ENCODE results near the gene TMTC2.

TMTC2 gene

GRCh38 chr12:82686168-82687020, at the start of gene TMTC2:
TSS of gene TMTC2 (plus strand) at chr12:82686906.
- peak; percentile 81 for DNase-seq (ENCODE audit: low read depth)
- peak within 1 kb of the TSS; percentile 97 for H3K4me3 ChIP-seq (ENCODE audit: low read length)
- TF ChIP-seq CTCF (conservative IDR thresholded peaks at IDR 0.05; ENCODE audit: low read length) = no peak; the same call in 1 of the 2 replicates

- H3K4me3 ChIP-seq (ENCODE audit: low read length) = no peak overlapping the region
- no peak for DNase-seq (ENCODE audit: low read depth)
- TF ChIP-seq CTCF (conservative IDR thresholded peaks at IDR 0.05; ENCODE audit: low read length) = no peak
These were observed 48.4 kb upstream of the TMTC2 start for GRCh38 chr12:82638324-82638723.

DNA sequence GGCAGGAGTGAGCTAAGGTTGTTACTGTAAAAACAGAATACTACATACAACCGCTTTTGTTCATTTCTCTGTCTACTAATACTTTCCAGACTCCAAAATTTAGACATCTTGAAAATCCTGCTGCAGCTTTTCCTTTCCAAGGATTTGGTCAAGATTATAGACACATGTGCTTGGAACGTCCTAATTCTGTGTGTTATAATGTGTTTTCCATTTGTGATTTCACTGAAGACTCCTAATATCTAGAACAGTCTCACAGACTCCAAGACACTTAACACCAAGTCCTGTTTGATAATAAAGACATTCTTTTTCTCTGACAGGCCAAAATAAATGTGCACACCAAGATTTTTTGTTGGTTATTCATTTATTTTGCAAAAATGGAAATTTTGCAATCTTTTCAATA, 41.8 kb upstream of the TMTC2 start:
- TF ChIP-seq CTCF (conservative IDR thresholded peaks at IDR 0.05; ENCODE audit: low read length) = no peak
- no peak overlapping the region for H3K4me3 ChIP-seq (ENCODE audit: low read length)
- no peak for DNase-seq (ENCODE audit: low read depth)

DNA sequence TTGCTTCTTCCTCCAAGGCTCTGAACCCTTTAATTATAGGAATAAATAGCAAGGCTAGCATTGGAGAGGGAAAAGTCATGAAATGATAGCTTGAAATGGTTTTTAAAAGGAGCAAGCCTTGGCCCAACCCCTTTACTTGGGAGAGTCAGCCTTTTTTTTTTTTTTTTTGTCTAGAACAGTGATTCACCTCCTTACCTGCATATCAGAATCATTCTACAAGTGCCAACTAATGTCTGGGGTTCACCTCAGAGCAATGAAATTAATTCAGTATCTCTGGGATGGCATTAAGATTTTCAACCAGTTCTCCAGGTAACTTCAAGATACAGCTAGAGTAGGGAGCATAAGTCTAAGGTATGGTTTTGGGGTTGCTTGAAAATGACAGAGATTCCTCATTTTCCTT, 41.3 kb upstream of the TMTC2 start:
- no peak for DNase-seq (ENCODE audit: low read depth)
- no peak overlapping the region for H3K4me3 ChIP-seq (ENCODE audit: low read length)
- TF ChIP-seq CTCF (conservative IDR thresholded peaks at IDR 0.05; ENCODE audit: low read length) = no peak

DNA sequence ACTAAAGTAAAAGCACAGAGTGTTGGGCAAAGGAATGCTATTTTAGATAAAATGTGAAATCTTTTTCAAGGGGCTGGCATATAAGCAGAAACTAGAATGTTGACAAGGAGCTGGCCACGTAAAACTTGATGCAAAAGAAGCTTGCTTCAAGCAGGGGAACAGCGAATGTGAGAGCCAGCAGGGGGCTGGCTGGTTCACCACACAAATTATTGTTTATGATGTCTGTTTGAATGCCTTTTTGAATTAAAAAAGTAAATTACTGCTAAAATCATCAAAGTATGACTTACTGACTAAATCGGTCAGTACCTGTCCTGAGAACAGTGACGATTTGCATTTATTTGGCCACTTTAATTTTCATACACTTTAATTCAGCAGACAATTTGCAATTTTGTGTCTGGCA, 38.9 kb upstream of the TMTC2 start:
- TF ChIP-seq CTCF (conservative IDR thresholded peaks at IDR 0.05; ENCODE audit: low read length) = no peak
- DNase-seq (ENCODE audit: low read depth) = no peak
- H3K4me3 ChIP-seq (ENCODE audit: low read length) = no peak overlapping the region

- no peak for TF ChIP-seq CTCF (conservative IDR thresholded peaks at IDR 0.05; ENCODE audit: low read length)
- H3K4me3 ChIP-seq (ENCODE audit: low read length) = no peak overlapping the region
- DNase-seq (ENCODE audit: low read depth) = no peak
These were observed 38.3 kb upstream of the TMTC2 start for GRCh38 chr12:82648259-82648909.
